ENCODE measurements around the gene ITPR1.

Gene ITPR1

DNA sequence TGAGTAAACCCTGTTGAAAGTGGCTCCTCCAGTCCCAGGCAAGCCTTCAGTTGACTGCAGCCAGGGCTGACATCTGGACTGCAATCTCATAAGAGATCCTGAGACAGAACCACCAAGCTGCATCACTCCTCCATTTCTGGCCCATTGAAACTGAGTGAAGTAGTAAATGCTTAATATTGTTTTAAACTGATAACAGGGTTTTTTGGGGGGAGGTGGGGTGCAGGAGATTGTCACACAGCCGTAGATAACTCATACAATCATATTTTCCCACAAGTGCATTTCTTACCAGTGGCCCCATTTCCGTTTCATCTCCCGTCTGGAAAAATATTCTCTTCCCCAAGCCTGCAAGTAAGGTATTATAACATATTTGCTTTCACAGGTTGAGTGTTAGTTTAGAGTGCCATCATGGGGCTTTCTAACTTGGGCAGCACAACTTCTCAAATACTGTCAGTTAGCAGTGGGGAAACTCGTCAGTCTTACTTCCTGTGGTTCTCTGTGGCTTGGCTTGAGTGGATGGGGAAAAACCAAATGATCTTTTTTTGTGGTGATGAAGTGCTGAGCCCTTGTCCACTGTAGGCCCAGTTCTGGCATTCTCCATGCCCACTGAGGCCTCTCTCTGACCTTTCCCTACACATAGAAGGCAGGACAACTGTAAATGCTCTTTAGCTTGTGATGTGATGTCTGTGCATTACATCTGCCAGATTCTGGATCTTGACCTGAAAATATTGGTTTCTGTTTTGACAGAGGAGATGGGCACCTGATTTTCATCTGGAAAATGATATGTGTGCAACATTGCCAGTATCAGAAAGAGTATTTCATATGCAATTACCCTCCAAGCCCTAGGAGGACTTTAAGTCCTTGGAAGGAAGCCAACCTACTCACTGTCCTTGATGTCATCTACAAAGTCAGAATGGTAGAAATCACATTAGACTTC is 396.0 kb downstream of the ITPR1 start:
- no peak for DNase-seq (ENCODE audit: low read depth in 2 of 2)

DNA sequence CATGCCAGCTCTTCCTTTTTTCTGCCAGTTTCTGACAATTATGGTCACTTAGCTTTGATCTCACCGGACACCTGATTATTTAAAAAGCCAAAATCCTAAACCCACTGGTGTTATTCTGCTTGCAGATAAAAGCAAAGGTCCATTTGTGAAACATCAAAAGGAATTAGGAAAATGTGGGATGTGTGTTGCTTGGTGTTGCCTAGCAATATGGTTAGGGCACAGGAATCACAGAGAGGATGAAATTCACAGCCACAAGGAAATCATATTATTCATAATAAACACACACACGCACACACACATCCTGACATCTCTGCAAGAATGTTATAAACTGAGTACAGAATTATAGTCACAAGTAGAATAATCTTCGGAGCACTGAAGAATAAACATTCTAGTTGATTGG is 396.7 kb downstream of the ITPR1 start:
- DNase-seq (ENCODE audit: low read depth in 2 of 2) = no peak

DNA sequence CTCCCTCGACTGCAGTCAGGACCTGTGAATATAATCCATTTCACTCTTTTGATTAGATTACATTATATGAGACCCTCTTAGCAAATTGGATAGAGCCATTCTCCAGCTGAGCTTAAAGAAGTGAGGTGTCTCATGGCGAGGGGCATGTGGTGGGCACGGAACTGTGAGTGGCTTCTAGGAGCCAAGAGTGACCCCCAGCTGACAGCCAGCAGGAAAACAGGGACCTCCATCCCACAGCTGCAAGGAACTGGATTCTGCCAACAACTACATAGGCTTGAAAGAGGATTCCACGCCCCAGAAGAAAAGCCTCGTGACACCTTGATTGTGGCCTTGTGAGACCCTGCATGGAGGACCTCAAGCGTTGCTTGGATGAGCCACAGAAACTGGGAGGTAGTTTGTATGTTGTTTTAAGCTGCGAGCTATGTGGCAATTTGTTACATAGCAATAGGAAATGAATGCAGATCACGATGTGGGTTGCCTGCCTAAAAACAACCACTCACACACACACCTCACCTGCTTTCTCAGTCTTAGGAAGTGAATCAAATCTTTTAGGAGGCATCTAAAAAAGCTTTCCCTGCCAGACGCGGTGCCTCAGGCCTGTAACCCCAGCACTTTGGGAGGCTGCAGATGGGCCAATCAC is 401.9 kb downstream of the ITPR1 start:
- DNase-seq (ENCODE audit: low read depth in 2 of 2) = no peak

DNA sequence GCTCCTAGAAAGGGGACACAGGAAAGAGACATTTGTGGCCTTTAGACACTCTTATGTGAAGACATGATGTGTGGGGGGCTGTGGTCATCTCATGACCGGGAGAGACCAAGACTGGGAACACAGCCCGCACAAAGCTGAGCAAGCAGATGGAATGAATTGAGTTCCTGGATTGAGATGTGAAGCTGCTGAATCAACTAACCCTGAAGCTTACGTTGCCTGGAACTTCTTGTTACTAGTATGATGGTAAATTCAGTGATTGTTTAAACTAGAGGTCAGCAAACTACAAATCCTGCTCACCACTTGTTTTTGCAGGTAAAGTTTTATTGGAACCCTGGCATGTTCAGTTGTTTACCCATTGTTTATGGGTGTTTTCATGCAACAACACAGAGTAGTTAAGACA is 402.7 kb downstream of the ITPR1 start:
- DNase-seq (ENCODE audit: low read depth in 2 of 2) = no peak

Data from fibroblast of skin of left biceps (primary cell).